ENCODE measurements around the gene MNDA. TPM values are rescaled to one million over a fixed set of nuclear protein-coding genes. Genes with fewer than 3 reads are reported as not detected.
A peak's percentile ranks its signal among the peaks of the same experiment; 100 is the strongest.

Gene MNDA
- total RNA-seq, 1 experiment from 2014 or later = not detected

DNA sequence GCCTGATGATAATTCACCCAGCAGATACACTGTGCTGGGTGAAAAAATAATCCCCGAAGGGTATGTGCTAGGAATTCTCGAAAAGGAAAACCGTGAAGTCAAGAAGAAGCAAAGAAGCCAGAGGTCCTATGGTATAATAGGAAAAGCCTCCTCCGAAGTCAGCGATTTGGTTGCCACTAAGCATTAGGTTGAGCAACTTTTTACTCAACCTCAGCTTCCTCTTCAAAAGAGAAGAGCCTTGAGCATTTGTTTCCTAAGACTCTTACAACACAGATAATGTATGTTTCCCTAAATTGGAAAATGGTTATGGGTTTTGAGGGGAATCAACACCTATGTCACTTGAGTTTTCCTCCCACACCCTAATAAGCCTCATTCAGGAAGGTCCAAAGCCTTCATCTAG is 21.3 kb upstream of the MNDA start:
- Mint-ChIP-seq H3K27me3 (ENCODE audit: low read depth) (no peaks in the 10 kb centered on the region), H3K4me3 (no peak overlapping the region), H3K36me3 (ENCODE audit: insufficient read depth in 1 of 3, low read depth in 3 of 3) (no peaks in the 10 kb centered on the region), H3K9me3 (no peaks in the 10 kb centered on the region), H3K27ac (no peak overlapping the region), H3K4me1 (no peaks in the 10 kb centered on the region)
- no peak overlapping the region for H2BK120ac ChIP-seq (ENCODE audit: low read depth, low read length, poor library complexity, severe bottlenecking)
- no peak overlapping the region for H3K9ac ChIP-seq (ENCODE audit: extremely low read depth, insufficient read length, low read length)
- no peak overlapping the region for H3K18ac ChIP-seq (ENCODE audit: insufficient read length, low read depth, low read length)
- H3K56ac ChIP-seq (ENCODE audit: insufficient read length, low read depth, low read length) = no peak overlapping the region
- H3K79me2 ChIP-seq (ENCODE audit: insufficient read depth, low read length) = no peaks in the 10 kb centered on the region
- H4K8ac ChIP-seq (replicated peaks; ENCODE audit: insufficient read length, low read depth, low read length) = no peak overlapping the region
- no peak overlapping the region for H3K4ac ChIP-seq (ENCODE audit: low read depth, low read length)
- no peak overlapping the region for H2BK20ac ChIP-seq (ENCODE audit: low read depth, low read length, poor library complexity, severe bottlenecking)
- H3K9me3 ChIP-seq (ENCODE audit: control insufficient read depth, low read depth, low read length) = no peaks in the 10 kb centered on the region
- no peak overlapping the region for H4K5ac ChIP-seq (ENCODE audit: insufficient read length, low read depth, low read length)
- no CpG with 5 or more reads among the region's 5 CpGs for WGBS (ENCODE audit: extremely low coverage, insufficient read length, low lambda C conversion rate)
- no peak overlapping the region for H2AFZ ChIP-seq (ENCODE audit: low read length)
- no peak overlapping the region for H2BK12ac ChIP-seq (ENCODE audit: insufficient read length, low read depth, low read length)
- no peaks in the 10 kb centered on the region for H3K4me1 ChIP-seq (ENCODE audit: insufficient read depth, low read length)
- H3K27me3 ChIP-seq (ENCODE audit: insufficient read depth, low read length) = no peaks in the 10 kb centered on the region
- H3K79me1 ChIP-seq (ENCODE audit: insufficient read depth, low read depth, low read length, poor library complexity, severe bottlenecking) = no peaks in the 10 kb centered on the region
- H3K27ac ChIP-seq (ENCODE audit: insufficient read length, low read depth, low read length) = no peak overlapping the region
- no peak overlapping the region for H3K4me2 ChIP-seq (ENCODE audit: insufficient read depth, insufficient read length, low read length)
- H2AK5ac ChIP-seq (ENCODE audit: insufficient read length, low read length) = no peak overlapping the region
- peak overlapping the region; percentile 27 for H3T11ph ChIP-seq (ENCODE audit: low read length)
- H4K20me1 ChIP-seq (ENCODE audit: control insufficient read depth, insufficient read depth, insufficient read length) = no peaks in the 10 kb centered on the region
- H2BK15ac ChIP-seq (ENCODE audit: low read depth, low read length) = no peak overlapping the region
- TF ChIP-seq, protein P1, sequence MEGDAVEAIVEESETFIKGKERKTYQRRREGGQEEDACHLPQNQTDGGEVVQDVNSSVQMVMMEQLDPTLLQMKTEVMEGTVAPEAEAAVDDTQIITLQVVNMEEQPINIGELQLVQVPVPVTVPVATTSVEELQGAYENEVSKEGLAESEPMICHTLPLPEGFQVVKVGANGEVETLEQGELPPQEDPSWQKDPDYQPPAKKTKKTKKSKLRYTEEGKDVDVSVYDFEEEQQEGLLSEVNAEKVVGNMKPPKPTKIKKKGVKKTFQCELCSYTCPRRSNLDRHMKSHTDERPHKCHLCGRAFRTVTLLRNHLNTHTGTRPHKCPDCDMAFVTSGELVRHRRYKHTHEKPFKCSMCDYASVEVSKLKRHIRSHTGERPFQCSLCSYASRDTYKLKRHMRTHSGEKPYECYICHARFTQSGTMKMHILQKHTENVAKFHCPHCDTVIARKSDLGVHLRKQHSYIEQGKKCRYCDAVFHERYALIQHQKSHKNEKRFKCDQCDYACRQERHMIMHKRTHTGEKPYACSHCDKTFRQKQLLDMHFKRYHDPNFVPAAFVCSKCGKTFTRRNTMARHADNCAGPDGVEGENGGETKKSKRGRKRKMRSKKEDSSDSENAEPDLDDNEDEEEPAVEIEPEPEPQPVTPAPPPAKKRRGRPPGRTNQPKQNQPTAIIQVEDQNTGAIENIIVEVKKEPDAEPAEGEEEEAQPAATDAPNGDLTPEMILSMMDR (conservative IDR thresholded peaks at IDR 0.05) = no peak
- DNase-seq = no peak
- no peak overlapping the region for H4K91ac ChIP-seq (ENCODE audit: insufficient read length, low read depth, low read length)
- H3K14ac ChIP-seq (ENCODE audit: insufficient read depth, low read length) = no peak overlapping the region
- H2BK5ac ChIP-seq (ENCODE audit: insufficient read length, low read length) = no peak overlapping the region
- H3K23ac ChIP-seq (ENCODE audit: insufficient read length, low read depth, low read length) = no peak overlapping the region
- H3K23me2 ChIP-seq (ENCODE audit: insufficient read length, low read depth, low read length, poor library complexity, severe bottlenecking) = no peaks in the 10 kb centered on the region

Measured in H9 (cell line).